K562 (cell line): ENCODE data around the gene ZNF473. TPM values are rescaled to one million over a fixed set of nuclear protein-coding genes. Genes with fewer than 3 reads are reported as not detected.

Experiments
- CREB3L1 ChIP-seq: fragments of 450-650 bp; IDR thresholded peaks from 2 replicates; pipeline ENCODE4 v1.6.1; 2014; ENCODE audit warnings: low read depth, mild to moderate bottlenecking, moderate library complexity, borderline replicate concordance
- ETV5 ChIP-seq: sonication (generic); formaldehyde crosslinking; IDR thresholded peaks from 2 replicates; pipeline ENCODE4 v1.4.0; 2020; ENCODE audit warnings: low read depth, mild to moderate bottlenecking, missing genetic modification reagents
- FOXJ2 ChIP-seq: fragments of 200-800 bp; sonication (Bioruptor generic); IDR thresholded peaks from 2 replicates; pipeline ENCODE4 v1.6.1; 2016; ENCODE audit warnings: missing genetic modification characterization, missing compliant biosample characterization
- FOXK2 ChIP-seq, 2 experiments: fragments of 450-650 bp; IDR thresholded peaks in 1 of 2; conservative IDR thresholded peaks in 1 of 2; 2 replicates each; pipeline ENCODE4 v1.6.1; 2016; ENCODE audit warnings: low read depth in 2 of 2, mild to moderate bottlenecking in 1 of 2
- FOXP4 ChIP-seq: sonication (generic); formaldehyde crosslinking; IDR thresholded peaks from 2 replicates; pipeline ENCODE4 v1.8.0; 2022; ENCODE audit warnings: mild to moderate bottlenecking, missing genetic modification reagents, borderline replicate concordance
- HNRNPH1 ChIP-seq: fragments of 200-400 bp; formaldehyde crosslinking; optimal IDR thresholded peaks from 2 replicates; pipeline ENCODE3; 2017; ENCODE audit warnings: low read depth, mild to moderate bottlenecking, low read length, moderate library complexity
- JUND ChIP-seq, 2 experiments: IDR thresholded peaks; 2 replicates in 1 of 2; 3 replicates in 1 of 2; pipeline ENCODE4 v1.6.1; 2011; ENCODE audit warnings: borderline replicate concordance in 2 of 2, low read depth in 2 of 2, low read length in 2 of 2, improper control_type of control experiment in 1 of 2, missing biosample characterization in 1 of 2, missing genetic modification characterization in 1 of 2, missing genetic modification reagents in 1 of 2
- L3MBTL2 ChIP-seq: fragments of 450-650 bp; IDR thresholded peaks from 2 replicates; pipeline ENCODE4 v1.6.1; 2016; ENCODE audit warnings: mild to moderate bottlenecking, moderate library complexity
- MYBL2 ChIP-seq, 2 experiments: fragments of 450-650 bp in 1 of 2; sonication (generic) in 1 of 2; formaldehyde crosslinking in 1 of 2; IDR thresholded peaks; 2 replicates each; pipeline versions ENCODE4 v1.6.1 to v1.8.1; 2017 to 2022; ENCODE audit warnings: borderline replicate concordance in 1 of 2, inconsistent platforms in 1 of 2, low read depth in 1 of 2, mild to moderate bottlenecking in 1 of 2, missing genetic modification reagents in 1 of 2, moderate library complexity in 1 of 2
- SOX6 ChIP-seq: fragments of 450-650 bp; IDR thresholded peaks from 2 replicates; pipeline ENCODE4 v1.6.1; 2014; ENCODE audit warnings: mild to moderate bottlenecking
- ZNF143 ChIP-seq: sonication (generic); formaldehyde crosslinking; IDR thresholded peaks from 2 replicates; pipeline ENCODE4 v1.9.0; 2022; ENCODE audit warnings: mild to moderate bottlenecking, missing genetic modification reagents
- ZNF232 ChIP-seq: sonication (generic); formaldehyde crosslinking; IDR thresholded peaks from 2 replicates; pipeline ENCODE4 v1.8.0; 2022; ENCODE audit warnings: mild to moderate bottlenecking, missing genetic modification reagents
- ZNF239 ChIP-seq: fragments of 250-450 bp; sonication (Bioruptor Pico); IDR thresholded peaks from 2 replicates; pipeline ENCODE4 v1.4.0; 2020; ENCODE audit warnings: mild to moderate bottlenecking
- ZNF311 ChIP-seq: fragments of 250-450 bp; sonication (Bioruptor Pico); IDR thresholded peaks from 2 replicates; pipeline ENCODE4 v1.4.0; 2020; ENCODE audit warnings: mild to moderate bottlenecking, moderate library complexity
- ZNF609 ChIP-seq: sonication (generic); formaldehyde crosslinking; IDR thresholded peaks from 2 replicates; pipeline ENCODE4 v1.8.1; 2023; ENCODE audit warnings: missing genetic modification reagents, mild to moderate bottlenecking, borderline replicate concordance
- ZNF785 ChIP-seq: fragments of 250-450 bp; sonication (Bioruptor Pico); IDR thresholded peaks from 2 replicates; pipeline ENCODE4 v1.4.0; 2020; ENCODE audit warnings: mild to moderate bottlenecking
- polyA plus RNA-seq, 8 experiments: library from polyadenylated mRNA; depleted of rRNA in 4 of 8; stranded (reverse) in 5 of 8; unstranded in 3 of 8; fragments of >200 nt; fragmentation: Nextera tagmentation in 2 of 8; fragmentation: Illumina TruSeq in 1 of 8; extraction: Ambion mirVana in 2 of 8; extraction: Trizol in 1 of 8; gene quantifications; 2 replicates each; pipeline versions ENCODE4 v1.2.1 to v1.2.3, GENCODE V29; 2011 to 2014; ENCODE audit warnings: inconsistent platforms in 1 of 8, missing spikeins in 1 of 8
- total RNA-seq, 7 experiments: library from RNA; depleted of rRNA in 6 of 7; stranded (reverse); fragments of >200 nt in 6 of 7; fragmentation: Illumina TruSeq in 2 of 7; extraction: Trizol in 2 of 7; gene quantifications; 2 replicates each; pipeline versions ENCODE4 v1.2.1 to v1.2.3, GENCODE V29; 2011 to 2021; ENCODE audit warnings: low replicate concordance in 1 of 7

Gene ZNF473
- total and polyA plus RNA-seq, 9 of the 15 experiments (the other 6 are each of a cell fraction or from before 2014, with no cell fraction given) = 8.2 to 34.0 (median 28.5) TPM

GRCh38 chr19:50025794-50026549, at the start of gene ZNF473 (continued):
- peak; percentile 84 for TF ChIP-seq CREB3L1
- TF ChIP-seq ZNF609 (CRISPR knock-in tag) = 0 out of 2 replicates have a peak, but pooled peaks have one; percentile 73
- peak; percentile 57; the same call in 1 of the 2 replicates for TF ChIP-seq SOX6
- peak; percentile 95 for TF ChIP-seq ZNF232 (CRISPR knock-in tag)
- peak; percentile 89 for TF ChIP-seq ZNF143
- TF ChIP-seq ZNF311 = 0 out of 2 replicates have a peak, but pooled peaks have one; percentile 29
- TF ChIP-seq ZNF785 = no peak
- TF ChIP-seq HNRNPH1 = no peak
- TF ChIP-seq JUND (IDR thresholded peaks at IDR 0.05; ENCODE audit: borderline replicate concordance, low read depth, low read length) = no peak; the same call in 1 of the 2 replicates
- peak; percentile 58; the same call in 1 of the 3 replicates for TF ChIP-seq JUND (tag; IDR thresholded peaks at IDR 0.05; ENCODE audit: borderline replicate concordance, low read depth, low read length)
- peak; percentile 100 for TF ChIP-seq L3MBTL2
- TF ChIP-seq ZNF239 = no peak; the same call in 1 of the 2 replicates
- peak; percentile 92 for TF ChIP-seq ETV5
- TF ChIP-seq MYBL2 (IDR thresholded peaks at IDR 0.05; ENCODE audit: low read depth) = peak; percentile 85
- no peak for TF ChIP-seq MYBL2 (CRISPR knock-in tag; IDR thresholded peaks at IDR 0.05; ENCODE audit: borderline replicate concordance)
- peak; percentile 83; the same call in 1 of the 2 replicates for TF ChIP-seq FOXJ2 (tag)
- no peak; a peak in 1 of 4 replicates for TF ChIP-seq FOXK2 (conservative IDR thresholded peaks at IDR 0.05 in 1 of 2, IDR thresholded peaks at IDR 0.05 in 1 of 2; ENCODE audit: low read depth in 2 of 2)
- peak; percentile 93 for TF ChIP-seq FOXP4 (CRISPR knock-in tag)
